Activated T-helper 9 cell treated with anti-CD3 and anti-CD28 coated beads, Interleukin-2, amount 50 U/mL, for 16 hours (primary cell): ENCODE results near the gene CYSTM1.
"Not testable (repeated sequence)": the region's sequence is repeated elsewhere in the genome, so short reads cannot be mapped to it uniquely, and the experiment has no call there.

ENCODE experiments used
- DNase-seq: peaks from one replicate; pipeline ENCODE4 v3.0.0-alpha.2; 2020; ENCODE audit warnings: low read depth

Gene CYSTM1

GRCh38 chr5:140150201-140150600, 24.8 kb upstream of the CYSTM1 start:
- no peak for DNase-seq

DNA sequence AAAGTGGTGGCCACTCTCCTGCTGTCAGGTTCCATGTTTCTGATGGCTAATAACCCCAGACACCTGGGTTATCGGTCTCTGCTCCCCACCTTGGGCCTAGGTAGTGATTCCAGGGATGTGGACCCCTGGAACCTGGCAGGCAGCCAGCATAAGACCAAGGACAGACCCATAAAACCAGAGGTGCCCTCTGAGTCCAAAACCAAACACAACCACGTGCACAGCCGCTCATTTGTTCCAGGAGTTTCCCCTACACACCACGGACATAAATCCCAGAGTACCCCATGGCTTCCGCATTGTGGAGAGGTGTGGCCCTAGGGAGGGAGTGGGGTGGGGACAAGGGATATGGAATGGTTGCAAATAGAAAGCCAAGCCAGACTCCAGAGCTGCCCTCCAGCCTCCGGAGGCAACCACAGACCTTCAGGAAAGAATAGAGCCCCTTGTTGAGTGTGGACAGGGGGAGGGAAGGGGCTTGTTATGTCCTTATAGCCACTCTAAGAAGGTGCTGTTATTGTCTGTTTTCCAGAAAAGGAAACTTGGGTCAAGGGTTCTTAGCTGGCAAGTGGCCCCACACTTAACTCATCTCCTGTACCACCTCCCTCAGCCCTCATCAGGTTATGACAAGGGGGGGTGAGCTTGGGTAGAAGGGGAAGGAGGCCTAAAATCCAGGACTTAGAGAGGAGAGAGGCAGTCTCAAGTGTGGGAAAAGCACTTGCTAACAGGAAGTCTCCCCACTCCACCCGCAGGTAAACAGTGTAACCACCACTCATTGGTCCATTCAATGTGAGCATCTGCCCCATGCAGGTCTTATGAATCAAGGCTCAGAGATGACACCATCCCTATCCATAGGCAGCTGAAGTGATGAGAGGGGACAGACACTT, 23.6 kb upstream of the CYSTM1 start:
- DNase-seq = no peak

GRCh38 chr5:140152022-140152999, 22.7 kb upstream of the CYSTM1 start:
- DNase-seq = no peak

DNA sequence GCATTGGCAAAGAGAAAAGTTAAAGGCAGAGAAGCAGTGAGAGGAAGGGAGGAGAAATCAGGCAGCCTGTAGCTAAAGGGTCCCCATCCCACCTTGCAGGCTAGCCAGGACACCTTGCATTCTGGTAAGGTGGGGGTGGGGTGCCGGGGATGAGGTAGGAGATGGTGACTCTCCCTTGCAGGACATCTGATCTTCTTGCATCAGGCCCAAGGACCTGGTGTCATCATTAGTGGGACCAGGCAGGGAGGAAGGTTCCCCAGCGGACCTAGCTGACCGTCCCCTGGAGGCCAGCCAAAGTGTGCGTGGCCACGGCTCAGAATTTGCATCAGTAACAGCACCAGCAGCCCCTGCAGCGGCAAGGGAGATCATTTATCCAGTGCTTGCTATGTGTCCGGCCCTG, 21.7 kb upstream of the CYSTM1 start:
- DNase-seq = no peak

- DNase-seq = no peak
These were observed 21.1 kb upstream of the CYSTM1 start for GRCh38 chr5:140153905-140154304.

GRCh38 chr5:140154710-140155381, 20.1 kb upstream of the CYSTM1 start:
- DNase-seq = not testable (repeated sequence)

DNA sequence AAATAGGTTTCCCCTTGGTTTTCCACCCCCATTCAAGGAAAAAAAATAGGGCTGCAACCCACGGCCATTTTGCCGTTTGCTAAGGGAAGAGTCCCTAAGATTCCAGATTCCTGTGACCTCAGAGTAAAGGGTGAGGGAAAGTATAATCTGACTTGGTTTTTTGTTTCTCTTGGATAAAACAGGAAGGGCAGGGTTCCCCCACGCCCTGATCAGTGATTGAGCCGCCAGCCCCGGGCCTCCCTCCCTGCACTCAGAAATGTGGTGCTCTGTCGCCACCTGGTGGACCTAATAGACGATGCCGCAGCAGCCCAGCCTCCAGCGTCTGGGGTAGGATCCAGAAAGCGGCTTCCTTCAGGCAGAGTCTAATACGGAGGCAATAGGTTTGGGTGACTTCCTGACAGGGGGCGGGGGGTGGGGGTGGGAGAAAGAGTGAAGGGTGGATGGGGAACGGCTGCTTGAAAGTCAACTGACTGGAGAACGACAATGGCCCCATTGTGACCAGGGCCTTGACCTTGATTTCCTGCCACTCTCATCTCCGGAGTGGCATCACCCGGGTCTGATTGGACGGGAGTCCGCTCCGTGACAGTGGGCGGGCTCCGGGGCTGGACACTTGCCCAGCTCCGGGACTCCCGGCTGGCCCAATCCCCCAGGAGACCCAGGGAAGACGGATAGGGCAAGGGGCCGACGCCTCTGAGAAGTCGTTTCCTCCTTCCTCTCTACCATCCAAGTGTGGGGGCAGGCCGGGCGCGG, 17.8 kb upstream of the CYSTM1 start:
- DNase-seq = peak; percentile 75

DNA sequence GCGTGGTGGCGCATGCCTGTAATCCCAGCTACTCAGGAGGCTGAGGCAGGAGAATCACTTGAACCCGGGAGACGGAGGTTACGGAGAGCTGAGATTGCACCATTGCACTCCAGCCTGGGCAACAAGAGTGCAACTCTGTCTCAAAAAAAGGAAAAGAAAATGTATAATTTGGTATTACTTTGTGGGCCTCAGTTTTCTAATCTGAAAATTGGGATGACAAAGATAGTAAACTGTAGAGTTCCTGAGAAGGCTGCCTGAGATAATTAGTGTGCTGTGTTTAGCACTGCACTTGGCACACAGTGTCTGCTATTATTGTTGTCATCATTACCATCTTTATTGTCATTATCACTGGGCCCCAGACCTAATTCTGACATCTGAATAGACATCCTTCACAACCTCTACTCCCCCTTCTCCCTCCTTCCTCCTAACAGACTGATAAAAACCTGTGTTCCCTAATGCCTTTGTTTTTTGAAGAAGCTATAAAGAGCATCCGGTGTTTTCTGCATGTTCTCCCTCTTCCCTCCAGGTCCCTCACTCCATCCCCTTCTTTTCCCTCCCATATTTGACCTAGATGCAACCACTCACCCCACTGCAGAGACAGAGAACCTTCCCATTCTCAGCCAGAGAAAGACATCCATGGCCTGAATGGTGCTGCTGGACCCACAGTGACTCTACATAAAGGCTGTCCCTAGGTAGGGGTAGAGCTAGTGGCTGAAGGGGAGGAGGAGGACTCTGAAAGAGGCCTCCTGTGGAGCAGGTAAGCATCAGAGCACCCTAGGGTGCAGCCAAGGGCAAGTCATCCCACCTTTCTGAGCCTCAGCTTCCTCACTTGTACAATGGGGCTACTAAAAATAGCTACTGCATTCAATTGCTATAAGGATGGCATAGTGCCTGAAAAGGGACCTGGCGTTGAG, 15.7 kb upstream of the CYSTM1 start:
- DNase-seq = no peak

DNA sequence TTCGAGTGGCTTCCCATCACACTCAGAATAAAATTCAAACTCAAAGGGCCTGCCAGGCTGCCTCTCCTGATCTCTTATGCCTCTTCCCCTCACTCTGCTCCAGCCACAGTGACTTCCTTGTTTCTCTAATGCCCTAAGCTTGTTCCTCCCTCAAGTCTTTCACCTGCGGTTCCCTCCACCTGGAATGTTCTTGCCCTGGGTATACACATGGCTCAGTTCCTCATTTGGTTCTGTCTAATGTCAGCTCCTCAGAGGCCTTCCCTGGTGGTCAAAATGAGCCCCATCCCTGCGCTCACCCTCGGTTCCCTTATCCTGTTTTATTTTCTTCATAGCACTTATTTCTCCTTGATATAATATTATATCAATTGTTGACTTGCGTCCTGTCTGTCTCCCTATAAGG, 12.7 kb upstream of the CYSTM1 start:
- no peak for DNase-seq

- no peak for DNase-seq
These were observed 12.2 kb upstream of the CYSTM1 start for GRCh38 chr5:140162781-140163180.

- DNase-seq = no peak
These were observed 9.7 kb upstream of the CYSTM1 start for GRCh38 chr5:140165101-140165922.

DNA sequence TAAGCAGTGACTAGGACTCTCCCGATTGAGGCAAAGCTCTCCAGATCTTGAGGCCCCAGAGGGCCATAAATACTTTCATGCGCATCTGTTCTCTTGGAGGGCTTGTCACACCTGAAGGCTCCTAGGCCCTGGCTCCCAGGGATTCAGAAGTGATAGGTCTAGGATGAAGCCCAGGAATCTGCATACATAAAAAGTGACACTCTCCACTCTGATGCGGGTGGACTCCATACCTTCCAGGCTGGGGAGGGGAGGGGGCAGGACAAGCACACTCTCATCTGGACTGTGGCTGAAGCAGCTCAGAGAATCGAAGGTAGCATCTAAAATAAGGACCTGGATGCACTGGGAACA, 9.1 kb upstream of the CYSTM1 start:
- DNase-seq = no peak

DNA sequence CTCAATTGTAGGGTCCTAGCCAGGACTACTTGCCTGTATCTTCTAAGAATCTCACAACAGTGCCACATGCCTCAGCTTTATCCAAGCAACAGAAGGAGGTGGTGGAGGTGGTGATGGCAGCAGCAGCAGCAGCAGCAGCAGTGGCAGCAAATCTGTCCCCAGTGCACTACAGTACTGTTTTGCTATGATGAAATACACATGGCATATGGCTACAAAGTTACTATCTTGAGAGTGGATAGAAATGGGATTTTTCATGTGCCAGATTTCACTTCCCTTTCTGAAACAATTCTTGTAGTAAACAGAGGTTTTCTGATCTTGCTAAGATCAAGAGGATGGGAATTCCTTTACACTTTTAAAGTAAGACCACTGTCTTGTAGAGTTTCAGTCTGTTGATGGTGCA, 8.1 kb upstream of the CYSTM1 start:
- no peak for DNase-seq

DNA sequence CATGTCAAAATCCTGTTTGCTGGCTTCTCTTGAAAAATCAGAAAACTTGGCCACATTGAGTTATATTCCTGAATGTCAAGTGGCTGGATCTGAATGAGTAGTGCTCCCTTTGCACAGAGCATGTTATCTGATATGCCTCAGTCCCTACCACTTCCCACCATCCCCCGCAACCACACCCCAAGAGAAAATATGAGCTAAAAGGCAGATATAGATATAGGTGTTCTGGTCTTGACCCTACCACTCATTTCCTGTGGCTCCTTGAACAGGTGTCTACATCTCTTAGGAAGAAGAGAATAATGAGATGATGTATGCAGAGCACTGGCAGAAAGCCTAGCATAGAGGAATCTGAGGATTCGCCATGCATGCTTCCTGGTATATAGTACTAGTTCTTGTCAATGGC, 6.6 kb upstream of the CYSTM1 start:
- DNase-seq = no peak

GRCh38 chr5:140169410-140169809, 5.6 kb upstream of the CYSTM1 start:
- no peak for DNase-seq

GRCh38 chr5:140172483-140172882, 2.5 kb upstream of the CYSTM1 start:
- no peak for DNase-seq

DNA sequence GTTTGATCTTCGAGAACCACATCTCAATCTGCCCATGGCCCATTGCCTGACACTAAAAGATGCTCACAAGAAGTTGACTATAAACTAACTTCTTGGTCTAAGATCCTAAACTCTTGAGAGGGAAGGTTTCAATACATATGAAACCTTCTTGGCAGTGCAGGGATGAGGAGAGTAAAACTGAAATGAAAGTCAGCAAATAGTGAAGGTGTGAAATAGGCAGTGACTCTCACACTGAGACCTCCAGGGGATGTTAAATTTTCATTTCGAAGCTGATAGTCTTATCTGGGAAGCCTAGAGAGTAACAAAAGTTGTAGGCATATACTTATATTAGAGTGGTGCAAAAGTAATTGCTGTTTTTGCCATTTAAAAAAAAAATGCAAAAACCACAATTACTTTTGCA, 974 bp upstream of the CYSTM1 start:
- no peak for DNase-seq

DNA sequence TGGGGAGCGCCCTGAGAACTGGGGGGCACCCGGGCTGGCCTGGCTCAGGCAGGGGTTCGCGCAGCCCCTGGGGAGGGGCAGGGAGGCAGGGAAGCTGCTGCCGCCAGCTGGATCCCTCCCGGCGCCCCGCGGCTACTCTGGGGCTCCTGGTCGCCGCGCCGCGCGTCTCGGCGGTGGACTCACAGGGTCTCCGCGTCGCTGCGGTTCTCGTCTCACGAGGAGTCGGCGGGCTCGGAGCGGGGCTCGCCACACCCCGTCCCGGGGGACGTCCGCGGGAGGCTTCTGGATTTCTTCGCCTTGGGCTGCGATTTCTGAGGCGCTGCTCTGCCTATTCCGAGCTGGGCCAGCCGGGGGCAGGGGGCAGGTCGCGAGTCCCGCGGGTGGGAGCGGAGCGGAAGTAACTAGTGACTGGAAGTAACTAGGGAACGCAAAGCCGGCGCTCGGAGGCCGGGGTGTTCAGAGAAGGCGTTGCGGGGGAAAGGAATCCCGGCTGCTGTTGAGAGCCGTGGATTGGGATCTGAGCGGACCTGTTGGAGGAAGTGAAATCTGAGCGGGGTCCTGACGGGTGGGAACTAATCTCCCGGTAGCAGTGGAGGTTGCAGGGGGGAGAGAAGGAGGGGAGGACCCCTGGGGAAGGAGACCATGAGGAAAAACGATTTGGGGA, 511 bp downstream of the CYSTM1 start:
- DNase-seq = peak; percentile 51

GRCh38 chr5:140176031-140176387, 1.0 kb downstream of the CYSTM1 start:
- no peak for DNase-seq
